ENCODE data around the gene ZNF212. TPM values are rescaled to one million over a fixed set of nuclear protein-coding genes. Genes with fewer than 3 reads are reported as not detected.

Gene ZNF212
- total RNA-seq, 2 donors from 2014 or later = 15.8 to 17.6 TPM

GRCh38 chr7:149297034-149297755, 57.7 kb downstream of the ZNF212 start:
- H3K4me3 Mint-ChIP-seq = no peak overlapping the region
- peaks cover 5% of the 10 kb centered on the region for H3K36me3 Mint-ChIP-seq (ENCODE audit: low read depth)
- no peaks in the 10 kb centered on the region for H3K4me1 ChIP-seq (ENCODE audit: control insufficient read depth, insufficient read depth, low read length)
- H3K9me3 Mint-ChIP-seq = peaks cover 10% of the 10 kb centered on the region
- no peak overlapping the region for H3K27ac ChIP-seq (ENCODE audit: low read depth, low read length)
- H3K36me3 ChIP-seq (ENCODE audit: control insufficient read depth, insufficient read depth, low read length) = no peaks in the 10 kb centered on the region
- TF ChIP-seq CTCF (conservative IDR thresholded peaks at IDR 0.05) = no peak
- H3K27me3 Mint-ChIP-seq (ENCODE audit: insufficient read depth) = no peaks in the 10 kb centered on the region
- no peak overlapping the region for H3K9ac ChIP-seq (ENCODE audit: extremely low read depth, low read length, poor library complexity, severe bottlenecking)
- DNase-seq = no peak
- no peak overlapping the region for H3K4me3 ChIP-seq (ENCODE audit: low read length)
- H3K9me3 ChIP-seq (ENCODE audit: control insufficient read depth, low read length) = no peaks in the 10 kb centered on the region
- H3K27me3 ChIP-seq (ENCODE audit: control insufficient read depth, insufficient read depth, low read length, poor library complexity, severe bottlenecking) = no peaks in the 10 kb centered on the region
- WGBS, 2 experiments (ENCODE audit: insufficient coverage in 1 of 2, insufficient read length in 1 of 2) = 57 to 77% methylated on average over 1 to 4 of the region's 5 CpGs
- no peak overlapping the region for H3K27ac Mint-ChIP-seq
- no peaks in the 10 kb centered on the region for H3K4me1 Mint-ChIP-seq

- Mint-ChIP-seq H3K4me3 (no peak overlapping the region), H3K27me3 (ENCODE audit: insufficient read depth) (no peaks in the 10 kb centered on the region), H3K4me1 (no peaks in the 10 kb centered on the region), H3K9me3 (peaks cover 10% of the 10 kb centered on the region), H3K36me3 (ENCODE audit: low read depth) (no peaks in the 10 kb centered on the region), H3K27ac (no peak overlapping the region)
- no peaks in the 10 kb centered on the region for H3K27me3 ChIP-seq (ENCODE audit: control insufficient read depth, insufficient read depth, low read length, poor library complexity, severe bottlenecking)
- H3K9me3 ChIP-seq (ENCODE audit: control insufficient read depth, low read length) = no peaks in the 10 kb centered on the region
- H3K27ac ChIP-seq (ENCODE audit: low read depth, low read length) = no peak overlapping the region
- no peak overlapping the region for H3K9ac ChIP-seq (ENCODE audit: extremely low read depth, low read length, poor library complexity, severe bottlenecking)
- H3K36me3 ChIP-seq (ENCODE audit: control insufficient read depth, insufficient read depth, low read length) = no peaks in the 10 kb centered on the region
- H3K4me1 ChIP-seq (ENCODE audit: control insufficient read depth, insufficient read depth, low read length) = no peaks in the 10 kb centered on the region
- no peak overlapping the region for H3K4me3 ChIP-seq (ENCODE audit: low read length)
- no peak for DNase-seq
- 90 to 92% methylated on average over 4 to 8 of the region's 8 CpGs for WGBS, 2 experiments (ENCODE audit: insufficient coverage in 1 of 2, insufficient read length in 1 of 2)
- TF ChIP-seq CTCF (conservative IDR thresholded peaks at IDR 0.05) = no peak
These were observed 61.3 kb downstream of the ZNF212 start for GRCh38 chr7:149300620-149301285.

- Mint-ChIP-seq H3K27ac (no peak overlapping the region), H3K27me3 (ENCODE audit: insufficient read depth) (no peaks in the 10 kb centered on the region), H3K4me1 (no peaks in the 10 kb centered on the region), H3K9me3 (peaks cover 10% of the 10 kb centered on the region), H3K36me3 (ENCODE audit: low read depth) (no peaks in the 10 kb centered on the region), H3K4me3 (no peak overlapping the region)
- TF ChIP-seq CTCF (conservative IDR thresholded peaks at IDR 0.05) = no peak
- H3K9ac ChIP-seq (ENCODE audit: extremely low read depth, low read length, poor library complexity, severe bottlenecking) = no peak overlapping the region
- no peaks in the 10 kb centered on the region for H3K9me3 ChIP-seq (ENCODE audit: control insufficient read depth, low read length)
- no peaks in the 10 kb centered on the region for H3K4me1 ChIP-seq (ENCODE audit: control insufficient read depth, insufficient read depth, low read length)
- H3K36me3 ChIP-seq (ENCODE audit: control insufficient read depth, insufficient read depth, low read length) = no peaks in the 10 kb centered on the region
- no peak overlapping the region for H3K4me3 ChIP-seq (ENCODE audit: low read length)
- WGBS, 2 experiments (ENCODE audit: insufficient coverage in 1 of 2, insufficient read length in 1 of 2) = 94% methylated on average over 8 to 12 of the region's 12 CpGs
- DNase-seq = no peak
- no peak overlapping the region for H3K27ac ChIP-seq (ENCODE audit: low read depth, low read length)
- no peaks in the 10 kb centered on the region for H3K27me3 ChIP-seq (ENCODE audit: control insufficient read depth, insufficient read depth, low read length, poor library complexity, severe bottlenecking)
These were observed 62.8 kb downstream of the ZNF212 start for GRCh38 chr7:149302222-149302621.

Data from endodermal cell (in vitro differentiated cells).